Breast epithelium (tissue), 3 donors: ENCODE data around the gene SPRY1.

Experiments
- POLR2A ChIP-seq: fragments of 450-650 bp; IDR thresholded peaks from one replicate; pipeline ENCODE4 v1.6.1; 2016; ENCODE audit warnings: antibody characterized with exemption, mild to moderate bottlenecking, moderate library complexity
- TF ChIP-seq, protein P1 (sequence below), 3 donors: fragments of 450-650 bp; IDR thresholded peaks; one replicate each; pipeline ENCODE4 v1.5.1; 2016 to 2017; ENCODE audit warnings: antibody characterized with exemption in 3 of 3, mild to moderate bottlenecking in 3 of 3, moderate library complexity in 3 of 3

- TF ChIP-seq, protein P1, sequence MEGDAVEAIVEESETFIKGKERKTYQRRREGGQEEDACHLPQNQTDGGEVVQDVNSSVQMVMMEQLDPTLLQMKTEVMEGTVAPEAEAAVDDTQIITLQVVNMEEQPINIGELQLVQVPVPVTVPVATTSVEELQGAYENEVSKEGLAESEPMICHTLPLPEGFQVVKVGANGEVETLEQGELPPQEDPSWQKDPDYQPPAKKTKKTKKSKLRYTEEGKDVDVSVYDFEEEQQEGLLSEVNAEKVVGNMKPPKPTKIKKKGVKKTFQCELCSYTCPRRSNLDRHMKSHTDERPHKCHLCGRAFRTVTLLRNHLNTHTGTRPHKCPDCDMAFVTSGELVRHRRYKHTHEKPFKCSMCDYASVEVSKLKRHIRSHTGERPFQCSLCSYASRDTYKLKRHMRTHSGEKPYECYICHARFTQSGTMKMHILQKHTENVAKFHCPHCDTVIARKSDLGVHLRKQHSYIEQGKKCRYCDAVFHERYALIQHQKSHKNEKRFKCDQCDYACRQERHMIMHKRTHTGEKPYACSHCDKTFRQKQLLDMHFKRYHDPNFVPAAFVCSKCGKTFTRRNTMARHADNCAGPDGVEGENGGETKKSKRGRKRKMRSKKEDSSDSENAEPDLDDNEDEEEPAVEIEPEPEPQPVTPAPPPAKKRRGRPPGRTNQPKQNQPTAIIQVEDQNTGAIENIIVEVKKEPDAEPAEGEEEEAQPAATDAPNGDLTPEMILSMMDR (IDR thresholded peaks at IDR 0.05): no peak
- TF ChIP-seq POLR2A: no peak
Observed at GRCh38 chr4:123356921-123357320, 39.7 kb upstream of the SPRY1 start.
